Measurements from ENCODE around the gene NDOR1.
A peak's percentile ranks its signal among the peaks of the same experiment; 100 is the strongest.
"Not testable (repeated sequence)": the region's sequence is repeated elsewhere in the genome, so short reads cannot be mapped to it uniquely, and the experiment has no call there.

The NDOR1 gene

DNA sequence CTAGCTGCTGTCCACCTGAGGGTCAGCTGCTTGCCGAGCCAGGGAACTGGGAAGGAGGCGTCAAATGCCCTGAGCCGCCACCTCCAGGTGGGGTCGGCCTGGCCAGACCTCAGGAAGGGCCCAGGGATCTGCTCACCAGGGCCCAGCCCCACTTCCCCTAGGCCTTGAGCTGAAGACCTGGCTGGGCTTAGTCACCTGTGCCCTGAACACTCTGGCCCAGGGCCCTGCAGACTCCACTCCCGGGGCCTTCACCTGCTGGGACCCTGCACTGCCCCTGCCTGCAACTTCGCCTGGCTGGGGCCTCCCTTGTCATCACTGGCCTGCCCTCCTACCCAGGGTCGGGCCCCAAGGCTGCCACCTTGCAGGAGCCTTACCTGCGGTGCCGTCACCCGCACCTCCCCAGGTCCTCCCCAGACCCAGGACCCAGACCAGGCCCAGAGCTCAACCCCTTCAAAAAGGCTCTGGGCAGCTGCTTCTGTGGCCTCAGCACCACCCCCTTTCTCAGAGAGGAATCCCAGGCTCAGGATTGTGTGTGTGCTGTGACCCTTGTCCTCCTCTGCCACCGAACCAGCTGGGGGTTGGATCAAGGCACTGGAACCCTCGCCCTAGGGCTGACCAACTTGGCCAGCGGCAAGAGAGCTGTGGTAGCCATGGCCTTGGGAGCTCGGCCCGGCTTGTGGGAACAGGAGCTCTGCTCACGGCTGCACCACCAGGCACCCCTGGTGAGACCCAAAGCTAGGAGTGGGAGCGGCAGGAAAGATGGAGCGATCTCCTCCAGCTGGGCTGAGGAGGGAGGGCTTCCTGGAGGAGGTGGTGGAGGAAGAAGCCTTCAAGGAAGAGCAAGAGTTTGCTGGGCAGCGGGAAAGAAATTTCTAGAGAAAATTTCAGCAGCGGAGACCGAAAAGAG lies 48.5 kb downstream of the NDOR1 start:
- Histone ChIP-seq H3K4me3 (ENCODE audit: low read length) (peak overlapping the region; percentile 93), H2AFZ (ENCODE audit: low read depth, low read length) (peak overlapping the region; percentile 52), H3K9me3 (ENCODE audit: low read length) (no peaks in the 10 kb centered on the region), H3K27me3 (ENCODE audit: insufficient read depth, low read length) (no peaks in the 10 kb centered on the region), H3K4me1 (ENCODE audit: insufficient read depth, low read length) (peaks cover 40% of the 10 kb centered on the region), H3K36me3 (ENCODE audit: insufficient read depth, low read length) (peaks cover 15% of the 10 kb centered on the region)

DNA sequence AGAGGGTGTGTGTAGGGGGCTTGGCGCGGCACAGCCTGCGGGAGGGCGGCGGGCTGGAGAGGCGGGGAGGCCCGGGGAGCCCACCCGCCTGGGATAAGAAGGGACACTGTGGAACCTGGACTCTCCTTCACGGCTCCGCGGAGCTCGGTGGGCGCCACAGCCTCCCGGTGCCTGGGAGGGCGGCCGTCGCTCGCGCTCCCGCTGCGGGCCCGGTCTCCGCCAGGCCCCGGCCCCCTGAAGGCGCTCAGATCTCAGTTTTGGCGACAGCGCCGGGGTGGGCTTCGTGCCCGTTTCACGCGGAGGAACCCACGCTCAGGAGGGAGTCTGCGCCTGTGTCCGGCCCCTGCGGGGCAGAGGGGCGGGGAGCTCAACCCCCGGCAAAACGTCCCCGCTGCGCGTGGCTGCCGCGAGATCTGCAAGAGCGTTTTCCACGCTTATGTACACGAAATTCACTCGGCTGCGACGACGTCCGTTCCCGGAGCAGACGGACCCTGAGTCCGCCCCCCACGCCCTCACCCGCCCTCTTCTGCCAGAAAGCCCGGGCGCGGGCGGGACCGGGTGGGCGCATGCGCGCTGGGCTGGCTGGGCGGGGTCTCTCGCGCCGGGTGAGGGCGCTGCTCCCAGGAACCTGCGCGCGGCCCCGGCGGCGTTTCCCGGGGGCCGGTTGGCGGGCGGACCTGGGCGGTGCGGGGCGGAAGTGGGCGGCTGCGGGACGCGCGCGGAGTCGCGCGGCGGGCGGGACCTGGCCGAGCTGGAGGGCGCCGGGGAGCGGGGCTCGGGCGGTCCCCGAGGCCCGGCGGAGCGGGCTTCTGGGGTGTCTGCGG lies 49.3 kb downstream of the NDOR1 start, which contains the start of gene NELFB:
Gene NELFB (plus strand): TSS at position 704 of the 824 bp plus-strand sequence.
- peak within 1 kb of the TSS; percentile 93 for H3K4me3 ChIP-seq (ENCODE audit: low read length)
- H3K36me3 ChIP-seq (ENCODE audit: insufficient read depth, low read length): peaks cover 20% of the 10 kb centered on the region
- H3K27me3 ChIP-seq (ENCODE audit: insufficient read depth, low read length): no peaks in the 10 kb centered on the region
- no peaks in the 10 kb centered on the region for H3K9me3 ChIP-seq (ENCODE audit: low read length)
- peaks cover 40% of the 10 kb centered on the region for H3K4me1 ChIP-seq (ENCODE audit: insufficient read depth, low read length)
- H2AFZ ChIP-seq (ENCODE audit: low read depth, low read length): peak within 1 kb of the TSS; percentile 52

DNA sequence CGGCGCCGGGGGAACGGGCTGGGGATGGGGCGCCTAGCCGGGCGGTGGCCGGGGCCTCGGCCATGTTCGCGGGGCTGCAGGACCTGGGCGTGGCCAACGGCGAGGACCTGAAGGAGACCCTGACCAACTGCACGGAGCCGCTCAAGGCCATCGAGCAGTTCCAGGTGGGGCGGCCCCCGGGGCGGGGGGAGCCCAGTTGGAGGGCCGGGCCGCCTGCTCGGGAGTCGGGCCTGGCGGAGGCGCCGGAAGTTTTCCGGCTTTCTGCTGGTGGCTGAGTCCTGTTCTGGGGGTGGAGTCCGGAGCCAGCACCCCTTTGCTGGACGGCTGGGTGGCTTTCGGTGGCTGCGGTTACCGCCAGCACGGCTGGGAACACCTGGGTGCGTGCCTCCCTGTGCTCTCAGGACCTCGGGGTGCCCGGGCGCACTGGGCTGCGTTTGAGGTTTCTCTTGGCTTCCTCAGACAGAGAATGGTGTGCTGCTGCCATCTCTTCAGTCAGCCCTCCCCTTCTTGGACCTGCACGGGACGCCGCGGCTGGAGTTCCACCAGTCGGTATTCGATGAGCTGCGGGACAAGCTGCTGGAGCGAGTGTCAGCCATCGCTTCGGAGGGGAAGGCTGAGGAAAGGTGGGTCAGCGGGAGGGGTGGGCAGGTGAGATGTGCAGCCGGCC lies 50.1 kb downstream of the NDOR1 start:
- H3K4me1 ChIP-seq (ENCODE audit: insufficient read depth, low read length): peaks cover 39% of the 10 kb centered on the region
- no peaks in the 10 kb centered on the region for H3K9me3 ChIP-seq (ENCODE audit: low read length)
- peak overlapping the region; percentile 93 for H3K4me3 ChIP-seq (ENCODE audit: low read length)
- peak overlapping the region; percentile 44 for H2AFZ ChIP-seq (ENCODE audit: low read depth, low read length)
- peaks cover 20% of the 10 kb centered on the region for H3K36me3 ChIP-seq (ENCODE audit: insufficient read depth, low read length)
- H3K27me3 ChIP-seq (ENCODE audit: insufficient read depth, low read length): no peaks in the 10 kb centered on the region

DNA sequence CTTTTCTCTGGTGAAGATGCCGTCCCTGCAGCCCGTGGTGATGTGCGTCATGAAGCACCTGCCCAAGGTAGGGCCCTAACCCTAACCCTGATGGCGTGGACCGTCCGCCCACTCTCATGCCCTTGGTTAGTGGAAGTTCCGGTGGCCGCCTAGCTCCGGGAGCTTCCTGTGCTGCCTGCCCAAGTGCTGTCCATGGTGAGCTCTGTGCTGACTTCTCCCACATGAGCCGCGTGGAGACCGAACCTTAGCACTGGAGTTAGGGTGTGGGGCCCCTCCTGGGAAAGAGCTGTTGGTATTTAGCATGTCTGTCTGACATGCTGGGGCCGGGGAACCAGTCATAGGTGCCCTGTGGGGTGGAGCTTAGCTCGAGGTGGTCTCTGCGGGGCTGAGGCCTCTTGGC lies 50.9 kb downstream of the NDOR1 start:
- Histone ChIP-seq H3K36me3 (ENCODE audit: insufficient read depth, low read length) (peaks cover 20% of the 10 kb centered on the region), H3K4me3 (ENCODE audit: low read length) (peak overlapping the region; percentile 93), H3K9me3 (ENCODE audit: low read length) (no peaks in the 10 kb centered on the region), H2AFZ (ENCODE audit: low read depth, low read length) (no peak overlapping the region), H3K27me3 (ENCODE audit: insufficient read depth, low read length) (no peaks in the 10 kb centered on the region), H3K4me1 (ENCODE audit: insufficient read depth, low read length) (peaks cover 31% of the 10 kb centered on the region)

DNA sequence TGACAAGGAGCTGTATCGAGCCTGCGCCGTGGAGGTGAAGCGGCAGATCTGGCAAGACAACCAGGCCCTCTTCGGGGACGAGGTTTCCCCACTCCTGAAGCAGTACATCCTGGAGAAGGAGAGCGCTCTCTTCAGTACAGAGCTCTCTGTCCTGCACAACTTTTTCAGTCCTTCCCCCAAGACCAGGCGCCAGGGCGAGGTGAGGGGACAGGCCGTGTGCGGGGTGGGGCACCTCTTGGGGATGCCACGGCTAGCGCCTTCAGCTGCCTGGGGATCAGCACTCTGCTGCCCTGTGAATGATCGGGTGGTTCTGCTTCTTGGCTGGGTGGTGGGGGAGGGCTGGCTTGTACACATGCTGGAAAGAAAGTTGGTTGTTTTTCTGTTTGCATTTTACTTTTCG lies 51.4 kb downstream of the NDOR1 start:
- H3K4me3 ChIP-seq (ENCODE audit: low read length): peak overlapping the region; percentile 93
- H2AFZ ChIP-seq (ENCODE audit: low read depth, low read length): no peak overlapping the region
- peaks cover 20% of the 10 kb centered on the region for H3K36me3 ChIP-seq (ENCODE audit: insufficient read depth, low read length)
- no peaks in the 10 kb centered on the region for H3K27me3 ChIP-seq (ENCODE audit: insufficient read depth, low read length)
- H3K9me3 ChIP-seq (ENCODE audit: low read length): no peaks in the 10 kb centered on the region
- peaks cover 26% of the 10 kb centered on the region for H3K4me1 ChIP-seq (ENCODE audit: insufficient read depth, low read length)

DNA sequence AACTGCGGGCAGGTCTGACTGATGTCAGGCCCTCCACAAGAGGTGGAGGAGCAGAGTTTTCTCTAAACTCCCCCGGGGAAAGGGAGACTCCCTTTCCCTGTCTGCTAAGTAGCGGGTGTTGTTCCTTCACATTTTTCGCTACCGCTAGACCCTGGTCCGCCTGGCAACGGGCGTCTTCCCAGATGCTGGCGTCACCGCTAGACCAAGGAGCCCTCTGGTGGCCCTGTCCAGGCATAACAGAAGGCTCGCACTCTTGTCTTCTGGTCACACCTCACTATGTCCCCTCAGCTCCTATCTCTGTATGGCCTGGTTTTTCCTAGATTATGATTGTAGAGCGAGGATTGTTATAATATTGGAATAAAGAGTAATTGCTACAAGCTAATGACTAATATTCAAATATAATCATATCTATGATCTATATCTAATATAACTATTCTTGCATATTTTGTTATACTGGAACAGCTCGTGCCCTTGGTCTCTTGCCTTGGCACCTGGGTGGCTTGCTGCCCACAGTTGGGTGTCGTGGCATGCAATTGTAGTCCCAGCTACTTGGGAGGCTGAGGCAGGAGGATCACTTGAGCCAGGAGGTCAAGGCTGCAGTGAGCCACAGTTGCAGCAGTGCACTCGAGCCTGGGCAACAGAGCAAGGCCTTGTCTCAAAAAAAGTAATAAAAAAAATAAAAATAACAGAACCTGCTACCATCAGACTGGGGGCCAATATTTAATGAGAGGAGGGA lies 56.8 kb downstream of the NDOR1 start:
- peaks cover 44% of the 10 kb centered on the region for H3K36me3 ChIP-seq (ENCODE audit: insufficient read depth, low read length)
- not testable (repeated sequence) for H3K27me3 ChIP-seq (ENCODE audit: insufficient read depth, low read length); H2AFZ ChIP-seq (ENCODE audit: low read depth, low read length); H3K4me1 ChIP-seq (ENCODE audit: insufficient read depth, low read length); H3K4me3 ChIP-seq (ENCODE audit: low read length); H3K9me3 ChIP-seq (ENCODE audit: low read length)

DNA sequence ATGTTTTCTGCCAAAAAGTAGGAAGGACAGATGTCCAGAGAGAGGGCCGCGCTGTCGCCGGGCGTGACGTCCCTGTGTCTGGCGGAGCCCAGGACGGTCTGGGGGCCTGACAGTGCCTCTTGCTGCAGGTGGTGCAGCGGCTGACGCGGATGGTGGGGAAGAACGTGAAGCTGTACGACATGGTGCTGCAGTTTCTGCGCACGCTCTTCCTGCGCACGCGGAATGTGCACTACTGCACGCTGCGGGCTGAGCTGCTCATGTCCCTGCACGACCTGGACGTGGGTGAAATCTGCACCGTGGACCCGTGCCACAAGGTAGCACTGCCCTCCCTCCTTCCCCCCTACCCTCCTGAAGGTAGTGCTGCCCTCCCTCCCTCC lies 57.4 kb downstream of the NDOR1 start:
- Histone ChIP-seq H3K9me3 (ENCODE audit: low read length) (no peaks in the 10 kb centered on the region), H3K36me3 (ENCODE audit: insufficient read depth, low read length) (peaks cover 50% of the 10 kb centered on the region), H3K27me3 (ENCODE audit: insufficient read depth, low read length) (no peaks in the 10 kb centered on the region), H2AFZ (ENCODE audit: low read depth, low read length) (no peak overlapping the region), H3K4me1 (ENCODE audit: insufficient read depth, low read length) (no peaks in the 10 kb centered on the region), H3K4me3 (ENCODE audit: low read length) (no peak overlapping the region)

DNA sequence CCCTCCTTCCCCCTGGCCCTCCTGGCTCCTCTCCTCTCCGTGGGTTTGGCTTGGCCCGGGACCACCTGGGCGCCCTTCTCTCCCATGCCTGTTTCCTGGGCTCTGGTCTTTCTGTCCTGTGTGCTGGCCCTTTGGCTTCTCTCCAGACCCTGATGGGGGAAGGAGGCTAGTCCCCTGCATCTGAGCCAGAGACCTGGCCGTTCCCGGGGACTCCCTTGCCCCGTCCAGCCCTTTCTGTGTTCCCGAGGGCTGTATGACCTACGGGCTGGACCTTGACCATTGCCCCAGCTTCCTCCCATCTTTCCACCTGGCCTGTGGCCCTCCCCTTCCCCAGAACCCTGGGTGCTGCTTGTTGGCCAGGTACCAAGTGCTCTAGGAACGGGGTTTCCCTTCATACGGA lies 58.0 kb downstream of the NDOR1 start:
- Histone ChIP-seq H3K9me3 (ENCODE audit: low read length) (no peaks in the 10 kb centered on the region), H3K4me1 (ENCODE audit: insufficient read depth, low read length) (no peaks in the 10 kb centered on the region), H3K36me3 (ENCODE audit: insufficient read depth, low read length) (peaks cover 51% of the 10 kb centered on the region), H3K4me3 (ENCODE audit: low read length) (no peak overlapping the region), H3K27me3 (ENCODE audit: insufficient read depth, low read length) (no peaks in the 10 kb centered on the region), H2AFZ (ENCODE audit: low read depth, low read length) (no peak overlapping the region)

DNA sequence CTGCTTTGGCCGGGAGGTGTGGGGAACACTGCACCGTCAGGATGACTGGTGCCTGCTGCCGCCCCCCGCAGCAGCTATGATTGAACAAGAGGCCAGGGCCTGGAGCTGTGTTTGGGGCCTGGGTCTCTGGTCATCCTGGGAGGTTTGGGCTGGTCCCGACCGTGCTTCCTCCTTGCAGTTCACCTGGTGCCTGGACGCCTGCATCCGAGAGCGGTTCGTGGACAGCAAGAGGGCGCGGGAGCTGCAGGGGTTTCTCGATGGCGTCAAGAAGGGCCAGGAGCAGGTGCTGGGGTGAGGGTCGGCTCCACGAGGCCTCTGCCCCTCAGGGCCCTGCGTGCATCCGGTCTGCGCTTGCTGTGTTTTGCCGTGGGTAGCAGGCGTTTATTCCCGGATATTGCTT lies 58.6 kb downstream of the NDOR1 start:
- Histone ChIP-seq H3K4me1 (ENCODE audit: insufficient read depth, low read length) (no peaks in the 10 kb centered on the region), H3K9me3 (ENCODE audit: low read length) (no peaks in the 10 kb centered on the region), H2AFZ (ENCODE audit: low read depth, low read length) (no peak overlapping the region), H3K36me3 (ENCODE audit: insufficient read depth, low read length) (peaks cover 53% of the 10 kb centered on the region), H3K27me3 (ENCODE audit: insufficient read depth, low read length) (no peaks in the 10 kb centered on the region), H3K4me3 (ENCODE audit: low read length) (no peak overlapping the region)

DNA sequence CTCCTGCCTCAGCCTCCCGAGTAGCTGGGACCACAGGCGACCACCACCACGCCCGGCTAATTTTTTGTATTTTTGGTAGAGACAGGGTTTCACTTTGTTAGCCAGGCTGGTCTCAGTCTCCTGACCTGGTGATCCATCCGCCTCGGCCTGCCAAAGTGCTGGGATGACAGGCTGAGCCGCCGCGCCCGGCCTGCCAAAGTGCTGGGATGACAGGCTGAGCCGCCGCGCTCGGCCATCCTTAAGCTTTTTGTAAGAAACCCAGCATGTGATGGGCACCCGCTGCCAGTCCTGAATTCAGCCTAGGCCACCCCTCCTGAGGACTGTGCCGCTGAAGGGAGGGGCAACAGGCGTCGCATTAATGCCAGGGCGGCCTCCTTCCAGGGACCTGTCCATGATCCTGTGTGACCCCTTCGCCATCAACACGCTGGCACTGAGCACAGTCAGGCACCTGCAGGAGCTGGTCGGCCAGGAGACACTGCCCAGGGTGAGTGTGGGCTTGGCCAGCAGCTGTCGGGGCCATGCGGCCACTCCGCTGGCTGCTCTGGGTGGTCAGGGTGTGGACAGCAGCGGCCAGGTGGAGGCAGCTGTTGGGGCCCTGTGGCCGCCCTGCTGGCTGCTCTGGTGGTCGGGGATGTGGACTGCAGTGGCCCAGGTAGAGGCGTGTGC lies 60.1 kb downstream of the NDOR1 start:
- Histone ChIP-seq H2AFZ (ENCODE audit: low read depth, low read length) (no peak overlapping the region), H3K27me3 (ENCODE audit: insufficient read depth, low read length) (no peaks in the 10 kb centered on the region), H3K4me3 (ENCODE audit: low read length) (no peak overlapping the region), H3K9me3 (ENCODE audit: low read length) (no peaks in the 10 kb centered on the region), H3K4me1 (ENCODE audit: insufficient read depth, low read length) (no peaks in the 10 kb centered on the region), H3K36me3 (ENCODE audit: insufficient read depth, low read length) (peaks cover 58% of the 10 kb centered on the region)

DNA sequence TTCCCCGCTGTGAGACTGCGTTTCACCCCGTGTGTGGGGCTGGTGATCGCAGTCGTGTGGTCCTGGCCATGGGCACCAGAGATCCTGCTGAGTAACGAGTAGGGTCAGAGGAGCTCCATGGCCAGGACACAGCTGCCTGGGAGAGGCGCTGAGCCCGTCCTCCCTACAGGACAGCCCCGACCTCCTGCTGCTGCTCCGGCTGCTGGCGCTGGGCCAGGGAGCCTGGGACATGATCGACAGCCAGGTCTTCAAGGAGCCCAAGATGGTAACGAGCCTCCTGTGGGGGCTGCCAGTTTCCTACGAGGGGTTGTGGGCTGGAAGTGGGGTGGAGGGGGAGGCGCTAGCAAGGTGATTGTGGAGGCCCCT lies 60.6 kb downstream of the NDOR1 start:
- Histone ChIP-seq H3K36me3 (ENCODE audit: insufficient read depth, low read length) (peaks cover 58% of the 10 kb centered on the region), H2AFZ (ENCODE audit: low read depth, low read length) (no peak overlapping the region), H3K4me3 (ENCODE audit: low read length) (no peak overlapping the region), H3K4me1 (ENCODE audit: insufficient read depth, low read length) (no peaks in the 10 kb centered on the region), H3K9me3 (ENCODE audit: low read length) (no peaks in the 10 kb centered on the region), H3K27me3 (ENCODE audit: insufficient read depth, low read length) (no peaks in the 10 kb centered on the region)
